ENCODE data around the gene SMIM31.

- no peak for TF ChIP-seq CTCF (IDR thresholded peaks at IDR 0.05 in 2 of 3, conservative IDR thresholded peaks at IDR 0.05 in 1 of 3; ENCODE audit: borderline replicate concordance in 1 of 3, insufficient read depth in 1 of 3, low read depth in 2 of 3, low read length in 2 of 3)
- no peak for TF ChIP-seq MAX (IDR thresholded peaks at IDR 0.05)
- TF ChIP-seq YY1 (IDR thresholded peaks at IDR 0.05; ENCODE audit: extremely low read depth, insufficient replicate concordance, low read depth, low read length): no peak
- no peak for TF ChIP-seq EZH2 (IDR thresholded peaks at IDR 0.05)
- no peak for TF ChIP-seq SP1 (IDR thresholded peaks at IDR 0.05; ENCODE audit: low read depth)
- TF ChIP-seq RAD21 (IDR thresholded peaks at IDR 0.05; ENCODE audit: low read depth): no peak
- TF ChIP-seq POLR2A (IDR thresholded peaks at IDR 0.05; ENCODE audit: borderline replicate concordance, extremely low read depth, insufficient read depth, insufficient read length): no peak
- TF ChIP-seq EZH2phosphoT487 (IDR thresholded peaks at IDR 0.05; ENCODE audit: borderline replicate concordance): no peak
- TF ChIP-seq CEBPB (IDR thresholded peaks at IDR 0.05; ENCODE audit: low read depth): no peak
- TF ChIP-seq POLR2AphosphoS5 (IDR thresholded peaks at IDR 0.05; ENCODE audit: low read depth, low read length): no peak
- TF ChIP-seq SIN3A (IDR thresholded peaks at IDR 0.05; ENCODE audit: low read depth): no peak
- TF ChIP-seq ZBTB33 (IDR thresholded peaks at IDR 0.05; ENCODE audit: extremely low read depth, insufficient replicate concordance, low read length): no peak
These were observed 47.3 kb upstream of the SMIM31 start for GRCh38 chr4:164706675-164707074.

All from HCT116 (cell line).